DOHH2 (cell line): Measurements from ENCODE around the gene SRD5A2.

Experiments
- H3F3A ChIP-seq: fragments of 200-600 bp; sonication (generic), shearing (Covaris generic); 2 replicates; pipeline ENCODE4 v1.6.0; 2016; ENCODE audit warnings: antibody characterized with exemption, mild to moderate bottlenecking; ENCODE audit not compliant: control insufficient read depth, insufficient read depth
- H3K27ac ChIP-seq: fragments of 200-600 bp; sonication (generic); 2 replicates; pipeline ENCODE4 v1.5.1; 2014; ENCODE audit warnings: low read depth, mild to moderate bottlenecking, low read length, moderate library complexity
- H3K27me3 ChIP-seq: fragments of 200-600 bp; sonication (generic); 2 replicates; pipeline ENCODE4 v1.6.1; 2014; ENCODE audit warnings: mild to moderate bottlenecking, low read length, mixed read lengths; ENCODE audit not compliant: control insufficient read depth
- H3K36me3 ChIP-seq: fragments of 200-600 bp; sonication (generic); 2 replicates; pipeline ENCODE4 v1.6.1; 2014; ENCODE audit warnings: mild to moderate bottlenecking, low read length, moderate library complexity, mixed read lengths; ENCODE audit not compliant: control insufficient read depth
- H3K4me1 ChIP-seq: fragments of 200-600 bp; sonication (generic); 2 replicates; pipeline ENCODE4 v1.6.1; 2014; ENCODE audit warnings: mild to moderate bottlenecking, low read length, mixed read lengths; ENCODE audit not compliant: control insufficient read depth
- H3K4me2 ChIP-seq: fragments of 200-600 bp; sonication (generic); 2 replicates; pipeline ENCODE4 v1.6.0; 2014; ENCODE audit warnings: mild to moderate bottlenecking, low read length, moderate library complexity
- H3K4me3 ChIP-seq: fragments of 200-600 bp; sonication (generic); 2 replicates; pipeline ENCODE4 v1.5.1; 2014; ENCODE audit warnings: mild to moderate bottlenecking, low read length, mixed read lengths
- H3K79me2 ChIP-seq: fragments of 200-600 bp; sonication (generic); 2 replicates; pipeline ENCODE4 v1.6.1; 2014; ENCODE audit warnings: mild to moderate bottlenecking, low read length, mixed read lengths; ENCODE audit not compliant: control insufficient read depth
- H3K9me2 ChIP-seq: fragments of 200-600 bp; sonication (generic); replicated peaks from 2 replicates; pipeline ENCODE4 v1.6.1; 2014; ENCODE audit warnings: mild to moderate bottlenecking, low read length, mixed read lengths; ENCODE audit not compliant: control insufficient read depth
- H3K9me3 ChIP-seq: fragments of 200-600 bp; sonication (generic); 2 replicates; pipeline ENCODE4 v1.6.1; 2014; ENCODE audit warnings: antibody characterized with exemption, low read length, mixed read lengths; ENCODE audit not compliant: control insufficient read depth, insufficient read depth
- H4K20me1 ChIP-seq: fragments of 200-600 bp; sonication (generic); 2 replicates; pipeline ENCODE4 v1.6.0; 2014; ENCODE audit warnings: low read depth, mild to moderate bottlenecking, antibody characterized with exemption, low read length, moderate library complexity; ENCODE audit not compliant: control insufficient read depth, insufficient read depth
- EZH2phosphoT487 ChIP-seq: fragments of 200-600 bp; sonication (generic); IDR thresholded peaks from 2 replicates; pipeline ENCODE4 v1.6.1; 2017; ENCODE audit warnings: borderline replicate concordance, mild to moderate bottlenecking, antibody characterized with exemption, low read length, moderate library complexity, mixed read lengths
- TF ChIP-seq, protein P1 (sequence below): fragments of 200-600 bp; sonication (generic); IDR thresholded peaks from one replicate; pipeline ENCODE4 v1.5.1; 2014; ENCODE audit warnings: antibody characterized with exemption, mild to moderate bottlenecking, low read depth, low read length; ENCODE audit not compliant: poor library complexity, severe bottlenecking

SRD5A2 gene

DNA sequence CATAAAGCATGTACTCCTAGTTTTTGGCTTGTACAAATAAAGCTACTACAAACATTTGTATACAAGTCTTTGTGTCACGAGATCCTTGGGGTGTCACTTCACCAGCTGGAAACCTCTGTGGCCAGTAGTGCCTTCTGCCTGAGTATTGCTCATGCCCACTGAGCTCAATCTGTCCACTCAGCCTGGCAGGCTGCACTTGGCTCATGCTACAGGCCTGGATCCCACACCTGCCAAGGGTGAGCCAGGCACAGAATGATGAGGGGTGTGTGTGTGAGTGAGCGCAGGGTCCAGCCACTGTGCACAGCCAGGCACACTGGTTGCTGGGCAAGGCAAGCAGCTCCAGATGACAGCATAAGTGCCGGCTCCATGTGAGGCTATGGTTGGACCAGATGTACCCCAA, 13.1 kb downstream of the SRD5A2 start:
- Histone ChIP-seq H3K27ac (no peak overlapping the region), H3K4me2 (no peak overlapping the region), H3K4me3 (no peak overlapping the region), H4K20me1 (no peaks in the 10 kb centered on the region), H3K36me3 (no peaks in the 10 kb centered on the region), H3K27me3 (peaks cover 8% of the 10 kb centered on the region; the same call in 1 of the 2 replicates), H3K4me1 (no peaks in the 10 kb centered on the region), H3K9me3 (no peaks in the 10 kb centered on the region), H3K9me2 (no peaks in the 10 kb centered on the region), H3F3A (no peaks in the 10 kb centered on the region), H3K79me2 (no peaks in the 10 kb centered on the region)
- TF ChIP-seq EZH2phosphoT487 = no peak
- TF ChIP-seq, protein P1, sequence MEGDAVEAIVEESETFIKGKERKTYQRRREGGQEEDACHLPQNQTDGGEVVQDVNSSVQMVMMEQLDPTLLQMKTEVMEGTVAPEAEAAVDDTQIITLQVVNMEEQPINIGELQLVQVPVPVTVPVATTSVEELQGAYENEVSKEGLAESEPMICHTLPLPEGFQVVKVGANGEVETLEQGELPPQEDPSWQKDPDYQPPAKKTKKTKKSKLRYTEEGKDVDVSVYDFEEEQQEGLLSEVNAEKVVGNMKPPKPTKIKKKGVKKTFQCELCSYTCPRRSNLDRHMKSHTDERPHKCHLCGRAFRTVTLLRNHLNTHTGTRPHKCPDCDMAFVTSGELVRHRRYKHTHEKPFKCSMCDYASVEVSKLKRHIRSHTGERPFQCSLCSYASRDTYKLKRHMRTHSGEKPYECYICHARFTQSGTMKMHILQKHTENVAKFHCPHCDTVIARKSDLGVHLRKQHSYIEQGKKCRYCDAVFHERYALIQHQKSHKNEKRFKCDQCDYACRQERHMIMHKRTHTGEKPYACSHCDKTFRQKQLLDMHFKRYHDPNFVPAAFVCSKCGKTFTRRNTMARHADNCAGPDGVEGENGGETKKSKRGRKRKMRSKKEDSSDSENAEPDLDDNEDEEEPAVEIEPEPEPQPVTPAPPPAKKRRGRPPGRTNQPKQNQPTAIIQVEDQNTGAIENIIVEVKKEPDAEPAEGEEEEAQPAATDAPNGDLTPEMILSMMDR = no peak

DNA sequence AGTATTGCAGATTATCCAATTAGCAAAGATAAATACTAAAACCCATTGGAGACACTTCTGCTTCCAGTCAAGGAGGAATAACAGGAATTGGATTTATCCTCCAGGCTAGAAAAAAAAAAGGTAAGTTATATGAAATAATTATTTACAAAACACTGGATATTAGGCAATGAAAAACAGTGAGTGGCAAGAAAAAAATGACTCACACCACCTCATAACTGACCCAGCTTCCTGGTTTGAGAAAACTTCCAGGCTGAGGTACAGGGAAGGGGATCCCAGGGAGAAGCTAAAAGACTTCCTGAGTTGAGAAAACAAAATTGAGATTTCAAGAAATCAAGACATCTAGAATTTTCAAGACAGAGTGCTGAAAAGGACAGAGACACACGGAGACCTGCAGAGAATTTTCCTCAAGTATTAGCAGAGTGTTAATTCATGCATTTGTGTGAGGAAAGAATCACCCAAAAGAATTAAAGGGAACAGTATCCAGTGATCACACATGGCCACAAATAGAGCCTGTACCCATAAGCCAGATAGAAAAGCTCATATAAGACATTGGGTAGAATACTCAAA, 17.4 kb downstream of the SRD5A2 start:
- Histone ChIP-seq H3K4me3 (no peak overlapping the region), H3K9me2 (no peaks in the 10 kb centered on the region), H3F3A (no peaks in the 10 kb centered on the region), H3K36me3 (no peaks in the 10 kb centered on the region), H3K4me2 (no peak overlapping the region), H3K4me1 (no peaks in the 10 kb centered on the region), H3K79me2 (no peaks in the 10 kb centered on the region), H4K20me1 (no peaks in the 10 kb centered on the region), H3K27ac (no peak overlapping the region), H3K27me3 (peaks cover 8% of the 10 kb centered on the region; the same call in 1 of the 2 replicates), H3K9me3 (no peaks in the 10 kb centered on the region)
- TF ChIP-seq, protein P1 = no peak
- TF ChIP-seq EZH2phosphoT487 = no peak

DNA sequence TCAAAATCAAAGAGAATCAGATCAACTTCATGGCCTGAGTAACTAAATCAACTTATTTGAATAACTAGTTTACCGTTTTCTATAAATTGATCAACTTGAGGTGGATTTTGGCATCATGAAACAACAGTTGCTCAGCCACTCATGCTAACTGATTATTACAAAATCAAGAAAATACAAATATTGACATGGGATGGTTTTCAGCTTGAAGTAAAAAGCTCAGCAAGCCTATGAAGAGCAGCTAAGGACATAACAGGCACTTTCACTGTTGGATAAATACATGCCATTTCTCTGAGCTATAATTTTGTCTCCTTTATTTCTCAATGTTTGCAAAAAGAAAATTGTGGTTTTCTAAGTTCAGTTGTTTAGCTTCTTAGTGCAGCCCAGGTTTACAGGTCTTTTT, 18.9 kb downstream of the SRD5A2 start:
- H3K36me3 ChIP-seq = no peaks in the 10 kb centered on the region
- H3K27ac ChIP-seq = no peak overlapping the region
- H3K4me2 ChIP-seq = no peak overlapping the region
- no peaks in the 10 kb centered on the region for H4K20me1 ChIP-seq
- no peaks in the 10 kb centered on the region for H3K79me2 ChIP-seq
- no peaks in the 10 kb centered on the region for H3F3A ChIP-seq
- H3K4me1 ChIP-seq = no peaks in the 10 kb centered on the region
- peaks cover 8% of the 10 kb centered on the region; the same call in 1 of the 2 replicates for H3K27me3 ChIP-seq
- H3K9me2 ChIP-seq = no peaks in the 10 kb centered on the region
- H3K4me3 ChIP-seq = no peak overlapping the region
- H3K9me3 ChIP-seq = no peaks in the 10 kb centered on the region
- no peak for TF ChIP-seq EZH2phosphoT487
- TF ChIP-seq, protein P1 = no peak
